Testis (tissue), 5 donors: Measurements from ENCODE around the gene DDR2. TPM values are rescaled to one million over a fixed set of nuclear protein-coding genes. Genes with fewer than 3 reads are reported as not detected.
A peak's percentile ranks its signal among the peaks of the same experiment; 100 is the strongest.
"Not testable (repeated sequence)": the region's sequence is repeated elsewhere in the genome, so short reads cannot be mapped to it uniquely, and the experiment has no call there.

Experiments used
- DNase-seq: peaks from one replicate; pipeline ENCODE4 v3.0.0-alpha.2; 2019
- H3K27ac ChIP-seq, 2 donors: fragments of 200-600 bp; sonication (generic); one replicate each; pipeline ENCODE4 v1.5.1; 2019
- H3K27me3 ChIP-seq: fragments of 200-600 bp; sonication (generic); one replicate; pipeline ENCODE4 v1.5.1; 2019
- H3K36me3 ChIP-seq: fragments of 200-600 bp; sonication (generic); one replicate; pipeline ENCODE4 v1.5.1; 2017; ENCODE audit warnings: low read depth; ENCODE audit errors: missing control alignments
- H3K4me1 ChIP-seq: fragments of 200-600 bp; sonication (generic); one replicate; pipeline ENCODE4 v1.5.1; 2019
- H3K4me3 ChIP-seq, 2 donors: fragments of 200-600 bp; sonication (generic); one replicate each; pipeline ENCODE4 v1.5.1; 2017 to 2019
- H3K9me3 ChIP-seq: fragments of 200-600 bp; sonication (generic); one replicate; pipeline ENCODE4 v1.5.1; 2017
- POLR2A ChIP-seq: fragments of 450-650 bp; IDR thresholded peaks from one replicate; pipeline ENCODE4 v1.6.1; 2017; ENCODE audit warnings: antibody characterized with exemption, mild to moderate bottlenecking, moderate library complexity
- WGBS, 2 donors: methylation state at CpG; one replicate each; pipeline ENCODE4 v1.1.5; 2018; 5-methylcytosine and 5-hydroxymethylcytosine counted together
- intact Hi-C: fragments of 100-400 bp; cut with DNase I; formaldehyde crosslinking; loops from one replicate; pipeline ENCODE4 v1.15.1; 2023; ENCODE audit warnings: low total_unique reads
- long read RNA-seq, 2 donors: transcript quantifications; one replicate each; lab custom pipeline, GENCODE V29; 2026
- polyA plus RNA-seq: library from polyadenylated mRNA; stranded (reverse); fragments of 350-450 nt; fragmentation: Illumina TruSeq; extraction: RNeasy Lipid Tissue Mini Kit (QIAGEN cat#74804); gene quantifications from one replicate; pipeline ENCODE4 v1.2.3, GENCODE V29; 2014; ENCODE audit warnings: low read depth, low replicate concordance; ENCODE audit not compliant: insufficient read depth
- total RNA-seq, 2 donors: library from RNA; depleted of rRNA; stranded (reverse); fragments of >200 nt; gene quantifications; one replicate each; pipeline ENCODE4 v1.2.3, GENCODE V29; 2016
- TF ChIP-seq, protein P1 (sequence below), 3 experiments: fragments of 450-650 bp in 2 of 3; fragments of 200-600 bp in 1 of 3; sonication (generic) in 1 of 3; IDR thresholded peaks; one replicate each; pipeline ENCODE4 v1.5.1; 2016 to 2019; ENCODE audit warnings: antibody characterized with exemption in 3 of 3, mild to moderate bottlenecking in 2 of 3, moderate library complexity in 1 of 3

DDR2 gene
- total RNA-seq = 1 to 10 TPM; 9.0 to 9.2 TPM
- polyA plus RNA-seq = 13.2 TPM
- long read RNA-seq, donor 1, partial matches to known transcripts = 6 of 9 reads
- long read RNA-seq, donor 1, other reads (novel, unspliced or antisense) = 0 of 9 reads
- long read RNA-seq, donor 2, partial matches to known transcripts = 0 of 1 reads
- long read RNA-seq, donor 2, other reads (novel, unspliced or antisense) = 0 of 1 reads

DNA sequence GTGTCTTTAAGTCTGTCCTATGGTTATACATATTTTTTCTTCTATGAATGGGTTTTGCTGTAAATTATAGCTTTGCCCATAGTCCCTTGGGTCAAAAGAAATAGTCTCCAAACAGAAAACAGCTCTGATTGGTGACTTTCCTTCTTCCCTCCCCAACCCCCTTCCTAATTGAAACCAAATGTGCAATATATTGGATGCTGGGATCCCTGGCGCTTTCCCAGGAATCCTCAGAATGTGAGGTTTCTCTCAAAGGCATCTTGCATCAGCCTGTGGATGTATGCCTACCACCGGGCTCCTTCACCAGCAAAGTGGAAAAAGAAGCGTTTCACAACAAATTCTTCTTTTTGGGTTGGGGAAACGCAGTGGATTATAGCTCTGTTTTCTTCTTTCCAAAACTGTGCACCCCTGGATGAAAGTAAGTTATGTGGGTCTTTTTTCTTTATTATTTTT lies at the start of gene DDR2:
DDR2 (plus strand) TSS at position 248 of the 450 bp plus-strand sequence. CDS start 86,600 bp downstream, outside the sequence.
- Histone ChIP-seq H3K4me1 (no peaks in the 10 kb centered on the region), H3K9me3 (no peaks in the 10 kb centered on the region), H3K27me3 (no peaks in the 10 kb centered on the region), H3K4me3 (peak within 1 kb of the TSS; percentile 39 to 56), H3K27ac (peak within 1 kb of the TSS; percentile 82 to 89), H3K36me3 (no peaks in the 10 kb centered on the region)
- WGBS, 2 donors = 21 to 29% methylated on average over 4 of the region's 4 CpGs
- DNase-seq = peak; percentile 78
- no peak for TF ChIP-seq POLR2A
- TF ChIP-seq, protein P1, sequence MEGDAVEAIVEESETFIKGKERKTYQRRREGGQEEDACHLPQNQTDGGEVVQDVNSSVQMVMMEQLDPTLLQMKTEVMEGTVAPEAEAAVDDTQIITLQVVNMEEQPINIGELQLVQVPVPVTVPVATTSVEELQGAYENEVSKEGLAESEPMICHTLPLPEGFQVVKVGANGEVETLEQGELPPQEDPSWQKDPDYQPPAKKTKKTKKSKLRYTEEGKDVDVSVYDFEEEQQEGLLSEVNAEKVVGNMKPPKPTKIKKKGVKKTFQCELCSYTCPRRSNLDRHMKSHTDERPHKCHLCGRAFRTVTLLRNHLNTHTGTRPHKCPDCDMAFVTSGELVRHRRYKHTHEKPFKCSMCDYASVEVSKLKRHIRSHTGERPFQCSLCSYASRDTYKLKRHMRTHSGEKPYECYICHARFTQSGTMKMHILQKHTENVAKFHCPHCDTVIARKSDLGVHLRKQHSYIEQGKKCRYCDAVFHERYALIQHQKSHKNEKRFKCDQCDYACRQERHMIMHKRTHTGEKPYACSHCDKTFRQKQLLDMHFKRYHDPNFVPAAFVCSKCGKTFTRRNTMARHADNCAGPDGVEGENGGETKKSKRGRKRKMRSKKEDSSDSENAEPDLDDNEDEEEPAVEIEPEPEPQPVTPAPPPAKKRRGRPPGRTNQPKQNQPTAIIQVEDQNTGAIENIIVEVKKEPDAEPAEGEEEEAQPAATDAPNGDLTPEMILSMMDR (IDR thresholded peaks at IDR 0.05) = no peak
- intact Hi-C loops = no loop called here

GRCh38 chr1:162582901-162583300 lies 49.4 kb upstream of the DDR2 start:
- H3K9me3 ChIP-seq, DNase-seq, H3K27ac ChIP-seq, H3K4me3 ChIP-seq, H3K4me1 ChIP-seq, intact Hi-C loops, H3K36me3 ChIP-seq, H3K27me3 ChIP-seq: not testable (repeated sequence)
- WGBS, 2 donors = 76% methylated on average over 6 of the region's 6 CpGs

DNA sequence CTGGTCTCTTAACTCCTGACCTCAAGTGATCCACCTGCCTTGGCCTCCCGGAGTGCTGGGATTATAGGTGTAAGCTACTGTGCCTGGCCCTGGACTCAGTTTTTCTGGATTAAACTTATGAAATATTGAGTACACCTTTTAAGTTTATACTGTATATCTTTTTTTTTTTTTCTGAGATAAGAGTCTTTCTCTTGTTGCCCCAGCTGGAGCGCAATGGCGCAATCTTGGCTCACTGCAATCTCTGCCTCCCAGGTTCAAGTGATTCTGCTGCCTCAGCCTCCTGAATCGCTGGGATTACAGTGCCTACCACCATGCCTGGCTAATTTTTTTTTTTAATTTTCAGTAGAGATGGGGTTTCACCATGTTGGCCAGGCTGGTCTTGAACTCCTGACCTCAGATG lies 47.2 kb upstream of the DDR2 start:
- H3K27me3 ChIP-seq, H3K4me3 ChIP-seq, intact Hi-C loops, H3K36me3 ChIP-seq, H3K4me1 ChIP-seq, DNase-seq, H3K27ac ChIP-seq, H3K9me3 ChIP-seq: not testable (repeated sequence)
- WGBS, 2 donors = 96 to 98% methylated on average over 4 of the region's 4 CpGs

- Histone ChIP-seq H3K9me3 (no peaks in the 10 kb centered on the region), H3K4me3 (no peak overlapping the region), H3K27me3 (no peaks in the 10 kb centered on the region), H3K4me1 (no peaks in the 10 kb centered on the region), H3K36me3 (no peaks in the 10 kb centered on the region), H3K27ac (no peak overlapping the region)
- DNase-seq = no peak
- 79 to 84% methylated on average over 6 of the region's 6 CpGs for WGBS, 2 donors
- TF ChIP-seq, protein P1 (IDR thresholded peaks at IDR 0.05) = no peak
- no peak for TF ChIP-seq POLR2A
- intact Hi-C loops = no loop called here
Measured at GRCh38 chr1:162587347-162587746, 44.9 kb upstream of the DDR2 start.

DNA sequence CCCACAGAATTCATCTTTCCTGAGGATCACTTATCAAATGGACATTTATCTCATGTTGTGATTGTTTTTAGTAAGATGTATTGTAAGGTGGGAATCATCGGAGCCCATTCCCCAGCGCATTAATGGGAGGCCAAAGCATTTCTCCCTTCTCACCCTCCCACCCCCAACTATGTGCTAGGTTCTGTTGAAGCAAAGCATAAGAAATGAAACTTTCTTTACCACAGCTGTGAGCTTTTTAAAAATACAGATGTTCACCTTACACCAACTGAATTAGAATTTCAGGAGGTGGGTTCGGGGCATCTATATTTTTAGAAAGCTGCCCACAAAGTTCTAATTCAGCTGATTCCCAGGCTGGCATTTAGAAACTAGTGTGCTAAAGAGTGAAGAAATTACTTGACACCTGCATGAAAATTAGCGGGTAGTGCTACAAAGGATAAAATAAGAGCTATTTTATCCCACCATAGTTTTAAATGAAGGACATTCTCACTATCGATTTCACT lies 44.5 kb upstream of the DDR2 start:
- TF ChIP-seq POLR2A = no peak
- TF ChIP-seq, protein P1 (IDR thresholded peaks at IDR 0.05) = no peak
- Histone ChIP-seq H3K9me3 (no peaks in the 10 kb centered on the region), H3K4me1 (no peaks in the 10 kb centered on the region), H3K4me3 (no peak overlapping the region), H3K36me3 (no peaks in the 10 kb centered on the region), H3K27me3 (no peaks in the 10 kb centered on the region), H3K27ac (no peak overlapping the region)
- DNase-seq = no peak
- 92 to 95% methylated on average over 5 of the region's 5 CpGs for WGBS, 2 donors
- intact Hi-C loops = no loop called here

- DNase-seq = no peak
- Histone ChIP-seq H3K4me3 (no peak overlapping the region), H3K27ac (no peak overlapping the region), H3K27me3 (no peaks in the 10 kb centered on the region), H3K4me1 (no peaks in the 10 kb centered on the region), H3K36me3 (no peaks in the 10 kb centered on the region), H3K9me3 (no peaks in the 10 kb centered on the region)
- 93 to 96% methylated on average over 3 of the region's 3 CpGs for WGBS, 2 donors
- TF ChIP-seq POLR2A = no peak
- TF ChIP-seq, protein P1 (IDR thresholded peaks at IDR 0.05) = no peak
- intact Hi-C loops = no loop called here
Measured at GRCh38 chr1:162590101-162590500, 42.2 kb upstream of the DDR2 start.
